Sigmoid colon (tissue), 7 donors: Measurements from ENCODE around the gene ASPRV1. TPM values are rescaled to one million over a fixed set of nuclear protein-coding genes. Genes with fewer than 3 reads are reported as not detected.
"Not testable (repeated sequence)": the region's sequence is repeated elsewhere in the genome, so short reads cannot be mapped to it uniquely, and the experiment has no call there.

Experiments
- DNase-seq: peaks from one replicate; pipeline ENCODE4 v3.0.0-alpha.2; 2019
- H3K27ac ChIP-seq, 4 donors: fragments of 200-600 bp; sonication (generic); one replicate each; pipeline ENCODE4 v1.5.1; 2016 to 2019; ENCODE audit warnings: mild to moderate bottlenecking in 1 of 4
- H3K27me3 ChIP-seq, 3 donors: fragments of 200-600 bp; sonication (generic); one replicate each; pipeline ENCODE4 v1.5.1; 2019; ENCODE audit warnings: mild to moderate bottlenecking in 1 of 3
- H3K36me3 ChIP-seq, 4 donors: fragments of 200-600 bp; sonication (generic); one replicate each; pipeline ENCODE4 v1.5.1; 2016 to 2019
- H3K4me1 ChIP-seq, 4 donors: fragments of 200-600 bp; sonication (generic); one replicate each; pipeline ENCODE4 v1.5.1; 2017 to 2019
- H3K4me3 ChIP-seq, 4 donors: fragments of 200-600 bp; sonication (generic); one replicate each; pipeline ENCODE4 v1.5.1; 2017 to 2019; ENCODE audit warnings: mild to moderate bottlenecking in 2 of 4, moderate library complexity in 1 of 4
- H3K9me3 ChIP-seq, 4 donors: fragments of 200-600 bp in 3 of 4; sonication (generic) in 3 of 4; one replicate each; pipeline versions ENCODE4 v1.5.1 to v1.6.1; 2013 to 2019
- EP300 ChIP-seq, 4 donors: sonication (generic); formaldehyde crosslinking; IDR thresholded peaks; one replicate each; pipeline ENCODE4 v1.6.1; 2017; ENCODE audit warnings: antibody characterized with exemption in 4 of 4
- POLR2A ChIP-seq, 2 donors: fragments of 450-650 bp; IDR thresholded peaks; one replicate each; pipeline ENCODE4 v1.6.1; 2016; ENCODE audit warnings: antibody characterized with exemption in 2 of 2, mild to moderate bottlenecking in 2 of 2, moderate library complexity in 2 of 2
- POLR2AphosphoS5 ChIP-seq, 4 donors: sonication (generic); formaldehyde crosslinking; IDR thresholded peaks; one replicate each; pipeline ENCODE4 v1.6.1; 2017; ENCODE audit warnings: antibody characterized with exemption in 4 of 4
- WGBS, 2 donors: extraction: QIAGEN DNeasy Blood & Tissue Kit; methylation state at CpG; one replicate each; pipeline ENCODE4 v1.1.7; 2013; 5-methylcytosine and 5-hydroxymethylcytosine counted together
- intact Hi-C: fragments of 100-400 bp; cut with DNase I; formaldehyde crosslinking; loops from one replicate; pipeline ENCODE4 v1.15.1; 2023
- polyA plus RNA-seq, 3 donors: library from polyadenylated mRNA; stranded (reverse); fragments of 200-250 nt; gene quantifications; one replicate each; pipeline ENCODE4 v1.2.3, GENCODE V29; 2013
- total RNA-seq, 4 donors: library from RNA; depleted of rRNA; stranded (reverse); fragments of >200 nt; gene quantifications; one replicate each; pipeline ENCODE4 v1.1.0, GENCODE V29; 2016
- TF ChIP-seq, protein P1 (sequence below), 4 experiments: fragments of 450-650 bp in 3 of 4; fragments of 200-600 bp in 1 of 4; IDR thresholded peaks; one replicate each; pipeline ENCODE4 v1.5.1; 2016 to 2019; ENCODE audit warnings: antibody characterized with exemption in 4 of 4, mild to moderate bottlenecking in 3 of 4, moderate library complexity in 2 of 4
- donor health status: healthy with polysubstance abuse.
- donor health status: Bipolar disorder and iron deficiency.
- donor health status: healthy.

Gene ASPRV1
- total and polyA plus RNA-seq, 7 donors: 1.1 to 1.4 (median 1.2) TPM

DNA sequence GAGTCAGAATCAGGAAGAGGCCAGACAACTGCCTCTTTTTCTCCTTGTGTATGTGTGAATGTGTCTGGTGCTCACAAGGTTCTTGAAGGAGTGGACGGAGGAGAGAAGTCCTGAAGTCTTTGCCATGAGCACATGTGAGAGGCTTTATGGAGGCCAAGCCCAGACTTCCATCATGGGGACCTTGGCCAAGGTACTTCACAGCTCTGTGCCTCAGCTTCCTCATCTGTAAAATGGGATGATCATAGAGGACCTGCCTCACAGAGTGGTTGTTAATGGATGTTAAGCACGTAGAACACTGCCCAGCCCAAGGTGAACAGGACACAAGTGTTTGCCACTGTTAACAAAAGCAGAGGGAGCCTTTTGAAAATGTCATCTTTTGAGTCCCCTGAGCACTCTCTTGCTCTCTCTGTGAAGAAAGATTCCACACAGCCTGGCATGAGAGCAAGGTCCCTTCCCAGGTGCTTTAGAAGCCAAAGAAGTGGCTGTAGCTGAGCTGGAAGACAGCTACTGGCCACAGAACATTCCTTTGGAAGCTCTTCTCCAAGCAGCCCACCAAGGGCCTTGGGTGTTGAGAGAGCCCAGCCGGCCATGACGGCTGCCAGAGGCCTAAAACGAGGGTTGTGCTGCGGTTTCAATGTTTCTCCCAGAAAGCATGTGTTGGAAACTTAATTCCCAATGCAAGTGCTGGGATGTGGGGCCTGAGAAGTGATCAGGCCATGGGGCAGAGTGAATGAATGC is 41.8 kb upstream of the ASPRV1 start:
- Histone ChIP-seq H3K9me3 (no peaks in the 10 kb centered on the region), H3K36me3 (no peaks in the 10 kb centered on the region), H3K27ac (no peak overlapping the region), H3K27me3 (no peaks in the 10 kb centered on the region), H3K4me3 (no peak overlapping the region), H3K4me1 (no peaks in the 10 kb centered on the region)
- 91 to 92% methylated on average over 6 of the region's 6 CpGs for WGBS, 2 donors
- DNase-seq: no peak
- intact Hi-C loops: no loop called here
- TF ChIP-seq, protein P1, sequence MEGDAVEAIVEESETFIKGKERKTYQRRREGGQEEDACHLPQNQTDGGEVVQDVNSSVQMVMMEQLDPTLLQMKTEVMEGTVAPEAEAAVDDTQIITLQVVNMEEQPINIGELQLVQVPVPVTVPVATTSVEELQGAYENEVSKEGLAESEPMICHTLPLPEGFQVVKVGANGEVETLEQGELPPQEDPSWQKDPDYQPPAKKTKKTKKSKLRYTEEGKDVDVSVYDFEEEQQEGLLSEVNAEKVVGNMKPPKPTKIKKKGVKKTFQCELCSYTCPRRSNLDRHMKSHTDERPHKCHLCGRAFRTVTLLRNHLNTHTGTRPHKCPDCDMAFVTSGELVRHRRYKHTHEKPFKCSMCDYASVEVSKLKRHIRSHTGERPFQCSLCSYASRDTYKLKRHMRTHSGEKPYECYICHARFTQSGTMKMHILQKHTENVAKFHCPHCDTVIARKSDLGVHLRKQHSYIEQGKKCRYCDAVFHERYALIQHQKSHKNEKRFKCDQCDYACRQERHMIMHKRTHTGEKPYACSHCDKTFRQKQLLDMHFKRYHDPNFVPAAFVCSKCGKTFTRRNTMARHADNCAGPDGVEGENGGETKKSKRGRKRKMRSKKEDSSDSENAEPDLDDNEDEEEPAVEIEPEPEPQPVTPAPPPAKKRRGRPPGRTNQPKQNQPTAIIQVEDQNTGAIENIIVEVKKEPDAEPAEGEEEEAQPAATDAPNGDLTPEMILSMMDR (IDR thresholded peaks at IDR 0.05): no peak
- TF ChIP-seq EP300 (IDR thresholded peaks at IDR 0.05): no peak
- no peak for TF ChIP-seq POLR2A (IDR thresholded peaks at IDR 0.05)
- no peak for TF ChIP-seq POLR2AphosphoS5 (IDR thresholded peaks at IDR 0.05)

DNA sequence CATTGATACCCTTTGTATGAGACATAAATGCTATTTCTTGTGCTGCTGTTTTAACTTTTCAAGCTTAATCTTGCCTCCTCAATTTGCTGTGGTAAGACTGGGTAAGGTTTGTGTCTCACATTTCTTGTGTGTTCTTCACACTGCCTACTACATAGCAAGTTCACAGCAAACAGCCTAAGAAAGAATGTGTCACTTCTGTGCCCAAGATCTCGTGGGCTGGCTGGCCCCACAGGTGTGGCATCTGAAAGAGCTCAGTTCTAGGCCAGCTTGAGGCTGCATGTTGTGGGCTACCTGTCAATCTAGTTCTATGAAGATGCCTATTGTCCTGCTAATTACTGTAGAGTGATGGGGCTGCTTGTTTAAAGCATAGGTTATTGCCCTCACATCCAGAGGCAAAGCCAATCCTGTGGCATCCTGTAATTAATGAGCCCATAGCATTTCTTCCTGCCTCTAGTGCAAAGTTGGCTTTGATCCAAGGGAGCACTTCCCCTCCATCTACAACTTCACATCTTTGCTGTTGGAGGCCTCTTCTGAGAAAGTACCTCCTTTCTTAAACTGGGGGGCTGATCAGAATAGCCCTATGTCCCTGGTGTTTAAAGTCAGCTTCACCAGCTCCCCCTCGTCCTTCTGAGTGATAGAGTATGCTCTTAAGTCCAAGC is 40.9 kb upstream of the ASPRV1 start:
- DNase-seq: no peak
- intact Hi-C loops: no loop called here
- 62 to 65% methylated on average over 2 of the region's 2 CpGs for WGBS, 2 donors
- no peaks in the 10 kb centered on the region for H3K27me3 ChIP-seq
- TF ChIP-seq EP300 (IDR thresholded peaks at IDR 0.05) (no peak), POLR2AphosphoS5 (IDR thresholded peaks at IDR 0.05) (no peak), POLR2A (IDR thresholded peaks at IDR 0.05) (no peak)
- TF ChIP-seq, protein P1 (IDR thresholded peaks at IDR 0.05): no peak
- no peak overlapping the region for H3K4me3 ChIP-seq
- no peaks in the 10 kb centered on the region for H3K36me3 ChIP-seq
- H3K4me1 ChIP-seq: no peaks in the 10 kb centered on the region
- no peaks in the 10 kb centered on the region for H3K9me3 ChIP-seq
- H3K27ac ChIP-seq: no peak overlapping the region

DNA sequence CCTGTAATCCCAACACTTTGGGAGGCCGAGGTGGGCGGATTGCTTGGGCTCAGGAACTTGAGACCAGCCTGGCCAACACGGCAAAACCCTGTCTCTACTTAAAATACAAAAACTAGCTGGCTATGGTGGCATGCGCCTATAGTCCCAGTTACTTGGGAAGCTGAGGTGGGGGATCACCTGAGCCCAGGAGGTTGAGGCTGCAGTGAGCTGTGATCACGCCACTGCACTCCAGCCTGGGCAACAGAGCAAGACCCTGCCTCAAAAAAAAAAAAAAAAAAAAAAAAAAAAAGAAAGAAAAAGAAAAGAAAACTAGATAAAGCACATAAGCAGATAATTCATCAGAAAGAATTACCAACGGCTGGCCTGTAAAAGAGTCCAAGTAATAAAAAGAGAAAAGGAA is 39.1 kb upstream of the ASPRV1 start:
- intact Hi-C loops, H3K4me3 ChIP-seq, H3K4me1 ChIP-seq, H3K27ac ChIP-seq, H3K9me3 ChIP-seq, DNase-seq, H3K27me3 ChIP-seq: not testable (repeated sequence)
- peaks cover 0 to 12% (median 0%) of the 10 kb centered on the region in 4 donors for H3K36me3 ChIP-seq
- 93 to 94% methylated on average over 6 of the region's 6 CpGs for WGBS, 2 donors

DNA sequence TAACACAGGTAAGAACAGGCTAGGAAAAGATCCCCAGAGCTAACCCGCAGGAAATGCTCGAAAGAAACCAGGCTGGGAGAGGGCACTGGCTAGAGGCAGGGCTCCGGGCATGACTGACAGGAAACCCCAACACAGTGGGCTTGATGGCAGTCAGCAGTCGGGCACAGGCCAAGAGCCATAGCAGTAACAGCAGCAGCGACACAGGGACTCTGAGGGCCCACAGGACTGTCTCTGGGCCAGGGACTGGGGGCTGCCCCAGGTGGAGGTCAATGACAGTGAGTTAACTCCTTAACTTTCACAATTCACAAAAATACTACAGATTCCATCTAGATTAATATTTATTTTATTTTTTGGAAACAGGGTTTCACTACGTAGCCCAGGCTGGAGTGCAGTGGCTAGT is 37.3 kb upstream of the ASPRV1 start:
- intact Hi-C loops: no loop called here
- H3K27me3 ChIP-seq: no peaks in the 10 kb centered on the region
- H3K4me1 ChIP-seq: no peaks in the 10 kb centered on the region
- DNase-seq: no peak
- no peak overlapping the region for H3K27ac ChIP-seq
- H3K4me3 ChIP-seq: no peak overlapping the region
- 94 to 96% methylated on average over 6 of the region's 6 CpGs for WGBS, 2 donors
- no peaks in the 10 kb centered on the region for H3K9me3 ChIP-seq
- H3K36me3 ChIP-seq: peaks cover 0 to 27% (median 0%) of the 10 kb centered on the region in 4 donors
- TF ChIP-seq, protein P1 (IDR thresholded peaks at IDR 0.05): no peak
- TF ChIP-seq EP300 (IDR thresholded peaks at IDR 0.05): no peak
- TF ChIP-seq POLR2AphosphoS5 (IDR thresholded peaks at IDR 0.05): no peak
- no peak for TF ChIP-seq POLR2A (IDR thresholded peaks at IDR 0.05)

DNA sequence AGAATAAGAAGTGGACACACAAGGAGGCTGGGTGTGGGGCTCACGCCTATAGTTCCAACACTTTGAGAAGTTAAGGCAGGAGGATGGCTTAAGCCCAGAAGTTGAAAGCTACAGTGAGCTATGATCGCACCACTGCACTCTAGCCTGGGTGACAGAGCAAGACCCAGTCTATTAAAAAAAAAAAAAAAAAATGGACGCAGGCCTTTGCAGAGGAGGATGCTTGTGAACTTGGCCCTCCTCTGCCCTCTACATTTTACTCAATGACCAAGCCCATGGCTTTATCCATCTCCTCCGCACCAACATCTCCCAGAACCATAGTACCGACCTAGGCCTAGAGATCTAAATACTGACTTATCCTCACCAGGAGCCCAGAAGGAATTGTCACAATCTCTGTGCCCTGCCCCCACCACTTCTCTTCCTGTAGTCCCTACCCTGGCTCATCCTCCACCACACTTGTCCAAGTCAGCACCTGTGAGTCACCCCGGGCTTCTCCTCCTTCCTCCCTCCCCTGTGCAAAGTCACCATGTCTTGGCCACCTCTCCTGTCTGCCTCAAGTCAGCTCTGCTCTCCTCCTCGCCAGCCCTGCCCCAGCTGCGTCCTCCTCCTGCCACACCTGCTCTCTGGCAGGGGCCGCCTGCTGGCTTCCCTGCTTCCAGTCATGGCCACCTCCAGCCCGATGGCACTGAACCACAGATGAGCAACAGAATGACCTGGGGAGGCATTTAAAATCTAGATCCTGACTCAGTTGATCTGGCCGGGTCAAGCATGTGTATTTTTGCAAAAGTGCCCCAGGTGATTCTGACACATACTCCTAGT is 35.8 kb upstream of the ASPRV1 start:
- peaks cover 0 to 37% (median 0%) of the 10 kb centered on the region in 4 donors for H3K36me3 ChIP-seq
- H3K27ac ChIP-seq: no peak overlapping the region
- 87 to 92% methylated on average over 11 of the region's 11 CpGs for WGBS, 2 donors

More for the DNA sequence above, 35.8 kb upstream of the ASPRV1 start:
- no peaks in the 10 kb centered on the region for H3K4me1 ChIP-seq
- no peak for DNase-seq
- H3K4me3 ChIP-seq: no peak overlapping the region
- no peaks in the 10 kb centered on the region for H3K27me3 ChIP-seq
- TF ChIP-seq POLR2AphosphoS5 (IDR thresholded peaks at IDR 0.05) (no peak), EP300 (IDR thresholded peaks at IDR 0.05) (no peak), POLR2A (IDR thresholded peaks at IDR 0.05) (no peak)
- TF ChIP-seq, protein P1 (IDR thresholded peaks at IDR 0.05): no peak
- intact Hi-C loops: no loop called here
- H3K9me3 ChIP-seq: no peaks in the 10 kb centered on the region
